HepG2 (cell line): Measurements from ENCODE around the gene BCAN. TPM values are rescaled to one million over a fixed set of nuclear protein-coding genes. Genes with fewer than 3 reads are reported as not detected.
A peak's percentile ranks its signal among the peaks of the same experiment; 100 is the strongest.

Experiments
- ARID4A ChIP-seq: sonication (generic); formaldehyde crosslinking; IDR thresholded peaks from 2 replicates; pipeline ENCODE4 v1.5.0; 2020; ENCODE audit warnings: mild to moderate bottlenecking, missing genetic modification reagents, borderline replicate concordance
- ATF5 ChIP-seq: sonication (generic); formaldehyde crosslinking; IDR thresholded peaks from 2 replicates; pipeline ENCODE4 v1.4.0; 2020; ENCODE audit warnings: mild to moderate bottlenecking, low read depth, missing genetic modification reagents
- ATF7 ChIP-seq, 2 experiments: fragments of 450-650 bp in 1 of 2; sonication (generic) in 1 of 2; formaldehyde crosslinking in 1 of 2; IDR thresholded peaks; 2 replicates each; pipeline versions ENCODE4 v1.4.0 to v1.6.1; 2016 to 2020; ENCODE audit warnings: antibody characterized with exemption in 1 of 2, mild to moderate bottlenecking in 1 of 2, missing genetic modification reagents in 1 of 2
- CEBPG ChIP-seq: IDR thresholded peaks from 2 replicates; pipeline ENCODE4 v1.6.1; 2016
- DR1 ChIP-seq: sonication (generic); formaldehyde crosslinking; IDR thresholded peaks from 2 replicates; pipeline ENCODE4 v1.8.0; 2021; ENCODE audit warnings: mild to moderate bottlenecking, missing genetic modification reagents, inconsistent platforms
- ESRRA ChIP-seq: sonication (generic); formaldehyde crosslinking; IDR thresholded peaks from 2 replicates; pipeline ENCODE4 v1.5.1; 2020; ENCODE audit warnings: mild to moderate bottlenecking, low read depth, missing genetic modification reagents
- EZH2 ChIP-seq: conservative IDR thresholded peaks from 2 replicates; pipeline ENCODE4 v1.6.1; 2012; ENCODE audit warnings: mild to moderate bottlenecking, low read depth, low read length, moderate library complexity
- FOXC1 ChIP-seq: sonication (generic); formaldehyde crosslinking; IDR thresholded peaks from 2 replicates; pipeline ENCODE4 v1.8.0; 2022; ENCODE audit warnings: mild to moderate bottlenecking, missing genetic modification reagents, borderline replicate concordance
- HOMEZ ChIP-seq: IDR thresholded peaks from 2 replicates; pipeline ENCODE4 v1.6.1; 2016; ENCODE audit warnings: low read depth
- MTF2 ChIP-seq: sonication (generic); formaldehyde crosslinking; IDR thresholded peaks from 2 replicates; pipeline ENCODE4 v1.5.0; 2020; ENCODE audit warnings: missing genetic modification reagents, borderline replicate concordance
- MYPOP ChIP-seq: sonication (generic); formaldehyde crosslinking; IDR thresholded peaks from 2 replicates; pipeline ENCODE4 v1.8.1; 2023; ENCODE audit warnings: mild to moderate bottlenecking, moderate library complexity, missing genetic modification reagents
- NKX3-1 ChIP-seq: sonication (generic); formaldehyde crosslinking; IDR thresholded peaks from 2 replicates; pipeline ENCODE4 v1.5.0; 2020; ENCODE audit warnings: missing genetic modification reagents
- REL ChIP-seq: sonication (generic); formaldehyde crosslinking; conservative IDR thresholded peaks from 2 replicates; pipeline ENCODE4 v1.8.0; 2022; ENCODE audit warnings: mild to moderate bottlenecking, missing genetic modification reagents, moderate library complexity
- SOX13 ChIP-seq, 3 experiments: fragments of 450-650 bp in 1 of 3; sonication (generic) in 1 of 3; formaldehyde crosslinking in 1 of 3; IDR thresholded peaks in 2 of 3; conservative IDR thresholded peaks in 1 of 3; 2 replicates each; pipeline versions ENCODE4 v1.5.0 to v1.6.1; 2016 to 2020; ENCODE audit warnings: antibody characterized with exemption in 1 of 3, mild to moderate bottlenecking in 1 of 3, missing compliant biosample characterization in 1 of 3, missing genetic modification reagents in 1 of 3, moderate library complexity in 1 of 3
- ZFAT ChIP-seq: sonication (generic); formaldehyde crosslinking; conservative IDR thresholded peaks from 2 replicates; pipeline ENCODE4 v1.8.1; 2023; ENCODE audit warnings: missing genetic modification reagents, inconsistent platforms
- ZKSCAN8 ChIP-seq: IDR thresholded peaks from 2 replicates; pipeline ENCODE4 v1.6.1; 2016; ENCODE audit warnings: borderline replicate concordance, missing genetic modification reagents, missing compliant biosample characterization
- ZNF589 ChIP-seq: sonication (generic); formaldehyde crosslinking; conservative IDR thresholded peaks from 2 replicates; pipeline ENCODE4 v1.8.0; 2022; ENCODE audit warnings: mild to moderate bottlenecking, moderate library complexity, missing genetic modification reagents
- ZNF629 ChIP-seq: sonication (generic); formaldehyde crosslinking; conservative IDR thresholded peaks from 2 replicates; pipeline ENCODE4 v1.5.0; 2020; ENCODE audit warnings: missing genetic modification reagents
- ZSCAN22 ChIP-seq: sonication (generic); formaldehyde crosslinking; IDR thresholded peaks from 2 replicates; pipeline ENCODE4 v1.4.0; 2020; ENCODE audit warnings: mild to moderate bottlenecking, missing genetic modification reagents
- polyA plus RNA-seq, 8 experiments: library from polyadenylated mRNA; depleted of rRNA in 3 of 8; stranded (reverse) in 7 of 8; unstranded in 1 of 8; fragments of >200 nt; fragmentation: Illumina TruSeq in 4 of 8; extraction: Trizol in 4 of 8; gene quantifications; 2 replicates each; pipeline versions ENCODE4 v1.2.1 to v1.2.3, GENCODE V29; 2011 to 2016; ENCODE audit warnings: low read depth in 4 of 8, missing spikeins in 1 of 8, mixed read lengths in 1 of 8; ENCODE audit not compliant: insufficient read depth in 1 of 8
- total RNA-seq, 5 experiments: library from RNA; depleted of rRNA; stranded (reverse); fragments of >200 nt; fragmentation: Illumina TruSeq; extraction: Trizol; gene quantifications; 2 replicates each; pipeline ENCODE4 v1.2.3, GENCODE V29; 2016; ENCODE audit warnings: low read depth in 1 of 5

The BCAN gene
- total and polyA plus RNA-seq, 2 of the 13 experiments (the other 11 are each of a cell fraction or from before 2014, with no cell fraction given): not detected

GRCh38 chr1:156660752-156661112 is 18.8 kb downstream of the BCAN start (continued):
- 0 out of 2 replicates have a peak, but pooled peaks have one; percentile 12 for TF ChIP-seq FOXC1 (CRISPR knock-in tag)
- no peak for TF ChIP-seq NKX3-1 (CRISPR knock-in tag)
- TF ChIP-seq ARID4A: peak; percentile 5; the same call in 1 of the 2 replicates
- TF ChIP-seq ESRRA (CRISPR knock-in tag): no peak
- TF ChIP-seq MTF2 (CRISPR knock-in tag): peak; percentile 62; the same call in 1 of the 2 replicates
- TF ChIP-seq REL (CRISPR knock-in tag): 0 out of 2 replicates have a peak, but pooled peaks have one; percentile 44
- TF ChIP-seq ZNF589 (CRISPR knock-in tag): no peak
- TF ChIP-seq ATF7 (IDR thresholded peaks at IDR 0.05): no peak
- no peak for TF ChIP-seq ATF7 (CRISPR knock-in tag; IDR thresholded peaks at IDR 0.05)
- no peak for TF ChIP-seq ZFAT
- TF ChIP-seq HOMEZ (CRISPR knock-in tag): no peak
- no peak for TF ChIP-seq EZH2
- TF ChIP-seq ZSCAN22: no peak
- no peak for TF ChIP-seq ZKSCAN8 (CRISPR knock-in tag)
- TF ChIP-seq MYPOP (CRISPR knock-in tag): no peak
- no peak for TF ChIP-seq CEBPG (CRISPR knock-in tag)
- no peak for TF ChIP-seq ZNF629 (CRISPR knock-in tag)
- no peak for TF ChIP-seq SOX13 (IDR thresholded peaks at IDR 0.05)
- TF ChIP-seq SOX13 (CRISPR knock-in tag; conservative IDR thresholded peaks at IDR 0.05 in 1 of 2, IDR thresholded peaks at IDR 0.05 in 1 of 2): no peak
- no peak for TF ChIP-seq ATF5 (CRISPR knock-in tag)
- TF ChIP-seq DR1 (CRISPR knock-in tag): no peak; the same call in 1 of the 2 replicates
